SU-DHL-6 (cell line): ENCODE data around the gene CANX.

Experiments used
- H2AFZ ChIP-seq: fragments of 200-600 bp; sonication (generic); 2 replicates; pipeline ENCODE4 v1.6.1; 2014; ENCODE audit warnings: low read depth, mild to moderate bottlenecking, moderate library complexity, mixed read lengths, antibody characterized with exemption, low read length; ENCODE audit not compliant: severe bottlenecking
- H3F3A ChIP-seq: fragments of 200-600 bp; shearing (Covaris generic); 2 replicates; pipeline ENCODE4 v1.6.0; 2016; ENCODE audit warnings: antibody characterized with exemption, mild to moderate bottlenecking; ENCODE audit not compliant: insufficient read depth
- H3K27ac ChIP-seq: fragments of 200-600 bp; sonication (generic); 2 replicates; pipeline ENCODE4 v1.5.1; 2016; ENCODE audit warnings: low read depth, mild to moderate bottlenecking, low read length, moderate library complexity, mixed read lengths
- H3K27me3 ChIP-seq: fragments of 200-600 bp; sonication (generic), shearing (Covaris generic); 2 replicates; pipeline ENCODE4 v1.6.0; 2014; ENCODE audit warnings: mild to moderate bottlenecking, low read length
- H3K36me3 ChIP-seq: fragments of 200-600 bp; sonication (generic); 2 replicates; pipeline ENCODE4 v1.6.1; 2014; ENCODE audit warnings: mild to moderate bottlenecking, low read length, mixed read lengths
- H3K4me2 ChIP-seq: fragments of 300-600, 200-600 bp; shearing (Covaris generic), sonication (generic); 2 replicates; pipeline ENCODE4 v1.6.0; 2014; ENCODE audit warnings: low read length, low read depth, mild to moderate bottlenecking; ENCODE audit not compliant: poor library complexity, severe bottlenecking
- H3K4me3 ChIP-seq: fragments of 200-600 bp; sonication (generic); 2 replicates; pipeline ENCODE4 v1.5.1; 2014; ENCODE audit warnings: antibody characterized with exemption, low read length, mild to moderate bottlenecking, mixed read lengths; ENCODE audit not compliant: insufficient read depth, poor library complexity, severe bottlenecking
- H3K79me2 ChIP-seq: fragments of 200-600 bp; sonication (generic); 2 replicates; pipeline ENCODE4 v1.6.1; 2014; ENCODE audit warnings: mild to moderate bottlenecking, low read length, moderate library complexity; ENCODE audit not compliant: insufficient read depth
- H3K9ac ChIP-seq: fragments of 200-600 bp; sonication (generic); 2 replicates; pipeline ENCODE4 v1.7.0; 2014; ENCODE audit warnings: mild to moderate bottlenecking, low read length
- H3K9me2 ChIP-seq: fragments of 200-600 bp; sonication (generic); replicated peaks from 2 replicates; pipeline ENCODE4 v1.6.1; 2014; ENCODE audit warnings: low read length; ENCODE audit not compliant: insufficient read depth
- H3K9me3 ChIP-seq: fragments of 200-600 bp; sonication (generic); 2 replicates; pipeline ENCODE4 v1.6.1; 2014; ENCODE audit warnings: low read length, mixed read lengths; ENCODE audit not compliant: insufficient read depth
- H4K20me1 ChIP-seq: fragments of 200-600 bp; sonication (generic); 2 replicates; pipeline ENCODE4 v1.6.1; 2014; ENCODE audit warnings: low read depth, mild to moderate bottlenecking, antibody characterized with exemption, low read length, moderate library complexity, mixed read lengths
- EZH2phosphoT487 ChIP-seq: fragments of 200-600 bp; sonication (generic), shearing (Covaris generic); conservative IDR thresholded peaks from 2 replicates; pipeline ENCODE4 v1.6.1; 2018; ENCODE audit warnings: mild to moderate bottlenecking, antibody characterized with exemption, low read length, moderate library complexity, mixed read lengths
- TF ChIP-seq, protein P1 (sequence below): fragments of 200-600 bp; sonication (generic); IDR thresholded peaks from one replicate; pipeline ENCODE4 v1.5.1; 2017; ENCODE audit warnings: antibody characterized with exemption, mild to moderate bottlenecking, low read length, moderate library complexity; ENCODE audit not compliant: insufficient read depth, poor library complexity, severe bottlenecking

Gene CANX

GRCh38 chr5:179730852-179731251 lies 32.1 kb downstream of the CANX start:
- Histone ChIP-seq H3K9me3 (no peaks in the 10 kb centered on the region), H3F3A (peaks cover 55% of the 10 kb centered on the region), H3K4me2 (no peak overlapping the region), H3K4me3 (no peak overlapping the region), H3K79me2 (peaks cover 26% of the 10 kb centered on the region), H4K20me1 (no peaks in the 10 kb centered on the region; the same call in 1 of the 2 replicates), H2AFZ (no peak overlapping the region), H3K36me3 (peaks cover 42% of the 10 kb centered on the region), H3K9ac (no peak overlapping the region), H3K27me3 (no peaks in the 10 kb centered on the region), H3K9me2 (no peaks in the 10 kb centered on the region), H3K27ac (peak overlapping the region; percentile 71; the same call in 1 of the 2 replicates)
- TF ChIP-seq, protein P1, sequence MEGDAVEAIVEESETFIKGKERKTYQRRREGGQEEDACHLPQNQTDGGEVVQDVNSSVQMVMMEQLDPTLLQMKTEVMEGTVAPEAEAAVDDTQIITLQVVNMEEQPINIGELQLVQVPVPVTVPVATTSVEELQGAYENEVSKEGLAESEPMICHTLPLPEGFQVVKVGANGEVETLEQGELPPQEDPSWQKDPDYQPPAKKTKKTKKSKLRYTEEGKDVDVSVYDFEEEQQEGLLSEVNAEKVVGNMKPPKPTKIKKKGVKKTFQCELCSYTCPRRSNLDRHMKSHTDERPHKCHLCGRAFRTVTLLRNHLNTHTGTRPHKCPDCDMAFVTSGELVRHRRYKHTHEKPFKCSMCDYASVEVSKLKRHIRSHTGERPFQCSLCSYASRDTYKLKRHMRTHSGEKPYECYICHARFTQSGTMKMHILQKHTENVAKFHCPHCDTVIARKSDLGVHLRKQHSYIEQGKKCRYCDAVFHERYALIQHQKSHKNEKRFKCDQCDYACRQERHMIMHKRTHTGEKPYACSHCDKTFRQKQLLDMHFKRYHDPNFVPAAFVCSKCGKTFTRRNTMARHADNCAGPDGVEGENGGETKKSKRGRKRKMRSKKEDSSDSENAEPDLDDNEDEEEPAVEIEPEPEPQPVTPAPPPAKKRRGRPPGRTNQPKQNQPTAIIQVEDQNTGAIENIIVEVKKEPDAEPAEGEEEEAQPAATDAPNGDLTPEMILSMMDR: no peak
- TF ChIP-seq EZH2phosphoT487: no peak

GRCh38 chr5:179731791-179732411 lies 33.1 kb downstream of the CANX start:
- Histone ChIP-seq H3K79me2 (peaks cover 36% of the 10 kb centered on the region), H3K27me3 (no peaks in the 10 kb centered on the region), H3F3A (peaks cover 50% of the 10 kb centered on the region), H3K4me3 (peak overlapping the region; percentile 45), H3K9me3 (no peaks in the 10 kb centered on the region), H2AFZ (peak overlapping the region; percentile 79), H3K27ac (peak overlapping the region; percentile 71), H3K9me2 (no peaks in the 10 kb centered on the region), H4K20me1 (no peaks in the 10 kb centered on the region; the same call in 1 of the 2 replicates), H3K9ac (peak overlapping the region; percentile 90), H3K36me3 (peaks cover 38% of the 10 kb centered on the region), H3K4me2 (peak overlapping the region; percentile 90)
- TF ChIP-seq, protein P1: no peak
- no peak for TF ChIP-seq EZH2phosphoT487

GRCh38 chr5:179732412-179732917 lies 33.7 kb downstream of the CANX start, which contains the start of gene MAML1:
Gene MAML1, plus strand, starts transcription at chr5:179732822. Its CDS starts 291 bp downstream, at chr5:179733113.
- H3K9ac ChIP-seq: peak within 1 kb of the TSS; percentile 90
- peak within 1 kb of the TSS; percentile 79 for H2AFZ ChIP-seq
- TF ChIP-seq, protein P1: no peak
- TF ChIP-seq EZH2phosphoT487: no peak
- no peaks in the 10 kb centered on the region for H3K27me3 ChIP-seq
- peak within 1 kb of the TSS; percentile 95 for H3K4me2 ChIP-seq
- H4K20me1 ChIP-seq: peaks cover 3% of the 10 kb centered on the region; the same call in 1 of the 2 replicates
- H3K9me3 ChIP-seq: no peaks in the 10 kb centered on the region
- H3K4me3 ChIP-seq: peak within 1 kb of the TSS; percentile 99
- H3K9me2 ChIP-seq: no peaks in the 10 kb centered on the region
- peaks cover 33% of the 10 kb centered on the region for H3K36me3 ChIP-seq
- H3K27ac ChIP-seq: peak within 1 kb of the TSS; percentile 71
- peaks cover 46% of the 10 kb centered on the region for H3F3A ChIP-seq
- H3K79me2 ChIP-seq: peaks cover 42% of the 10 kb centered on the region
